K562 (cell line): ENCODE results near the gene HSF5. TPM values are rescaled to one million over a fixed set of nuclear protein-coding genes. Genes with fewer than 3 reads are reported as not detected.
A peak's percentile ranks its signal among the peaks of the same experiment; 100 is the strongest.

Experiments used
- CHAMP1 ChIP-seq: fragments of 450-650 bp; IDR thresholded peaks from 2 replicates; pipeline ENCODE4 v1.6.1; 2016; ENCODE audit warnings: mild to moderate bottlenecking
- E2F5 ChIP-seq: sonication (generic); formaldehyde crosslinking; IDR thresholded peaks from 2 replicates; pipeline ENCODE4 v1.8.0; 2022; ENCODE audit warnings: mild to moderate bottlenecking, missing genetic modification reagents
- ELF1 ChIP-seq: fragments of 200-800 bp; sonication (Bioruptor generic); IDR thresholded peaks from 2 replicates; pipeline ENCODE4 v1.6.1; 2016; ENCODE audit warnings: missing genetic modification characterization, missing compliant biosample characterization
- ESRRB ChIP-seq: fragments of 250-450 bp; sonication (Bioruptor Pico); IDR thresholded peaks from 2 replicates; pipeline ENCODE4 v1.5.0; 2020; ENCODE audit warnings: mild to moderate bottlenecking, moderate library complexity, borderline replicate concordance
- ETV1 ChIP-seq: fragments of 450-650 bp; conservative IDR thresholded peaks from 2 replicates; pipeline ENCODE4 v1.6.1; 2016; ENCODE audit warnings: missing genetic modification characterization, control low read depth, low read depth, missing compliant biosample characterization
- FOXM1 ChIP-seq, 2 experiments: fragments of 450-650 bp in 1 of 2; sonication (generic) in 1 of 2; formaldehyde crosslinking in 1 of 2; IDR thresholded peaks; 2 replicates each; pipeline versions ENCODE4 v1.6.1 to v1.9.0; 2017 to 2022; ENCODE audit warnings: low read depth in 2 of 2, mild to moderate bottlenecking in 2 of 2, missing genetic modification reagents in 1 of 2, moderate library complexity in 1 of 2
- HCFC1 ChIP-seq: IDR thresholded peaks from 2 replicates; pipeline ENCODE4 v1.6.1; 2012; ENCODE audit warnings: low read depth, low read length, improper control_type of control experiment
- MEF2D ChIP-seq: conservative IDR thresholded peaks from 2 replicates; pipeline ENCODE4 v1.6.1; 2016; ENCODE audit warnings: low read depth, missing genetic modification characterization, missing compliant biosample characterization
- MXI1 ChIP-seq: IDR thresholded peaks from 2 replicates; pipeline ENCODE4 v1.6.1; 2011; ENCODE audit warnings: low read depth, mild to moderate bottlenecking, improper control_type of control experiment, low read length
- NCOA6 ChIP-seq: fragments of 450-650 bp; IDR thresholded peaks from 2 replicates; pipeline ENCODE4 v1.6.1; 2017; ENCODE audit warnings: mild to moderate bottlenecking
- NFATC3 ChIP-seq: fragments of 450-650 bp; IDR thresholded peaks from 2 replicates; pipeline ENCODE4 v1.6.1; 2017; ENCODE audit warnings: mild to moderate bottlenecking
- PTBP1 ChIP-seq: fragments of 200-400 bp; formaldehyde crosslinking; IDR thresholded peaks from 2 replicates; pipeline ENCODE4 v1.6.1; 2017; ENCODE audit warnings: low read depth, low read length
- RHOXF2B ChIP-seq: fragments of 250-450 bp; sonication (Bioruptor Pico); conservative IDR thresholded peaks from 2 replicates; pipeline ENCODE4 v1.5.1; 2021
- SIN3A ChIP-seq, 2 experiments: fragments of 150-350 bp in 1 of 2; IDR thresholded peaks; 2 replicates each; pipeline ENCODE4 v1.6.1; 2011 to 2016; ENCODE audit warnings: borderline replicate concordance in 2 of 2, low read depth in 2 of 2, low read length in 2 of 2, mild to moderate bottlenecking in 2 of 2, moderate library complexity in 2 of 2; ENCODE audit not compliant: control insufficient read depth in 1 of 2
- UBTF ChIP-seq, 2 experiments: IDR thresholded peaks; 2 replicates each; pipeline ENCODE4 v1.6.1; 2012; ENCODE audit warnings: improper control_type of control experiment in 2 of 2, low read depth in 2 of 2, low read length in 2 of 2, borderline replicate concordance in 1 of 2
- ZKSCAN1 ChIP-seq: fragments of 150-350 bp; IDR thresholded peaks from 2 replicates; pipeline ENCODE4 v1.6.1; 2016; ENCODE audit warnings: low read depth, low read length
- ZMIZ1 ChIP-seq, 2 experiments: fragments of 150-350 bp in 1 of 2; IDR thresholded peaks; 2 replicates each; pipeline ENCODE4 v1.6.1; 2012 to 2016; ENCODE audit warnings: low read depth in 2 of 2, low read length in 2 of 2, mild to moderate bottlenecking in 1 of 2, moderate library complexity in 1 of 2
- ZNF431 ChIP-seq: sonication (generic); formaldehyde crosslinking; IDR thresholded peaks from 2 replicates; pipeline ENCODE4 v1.8.0; 2022; ENCODE audit warnings: mild to moderate bottlenecking, missing genetic modification reagents
- ZNF507 ChIP-seq: conservative IDR thresholded peaks from 2 replicates; pipeline ENCODE4 v1.6.1; 2017; ENCODE audit warnings: missing genetic modification characterization, missing compliant biosample characterization
- ZNF551 ChIP-seq: fragments of 250-450 bp; sonication (Bioruptor Pico); IDR thresholded peaks from 2 replicates; pipeline ENCODE4 v1.5.0; 2021; ENCODE audit warnings: mild to moderate bottlenecking, moderate library complexity
- ZNF778 ChIP-seq: fragments of 450-650 bp; formaldehyde crosslinking; IDR thresholded peaks from 2 replicates; pipeline ENCODE4 v1.4.0; 2020; ENCODE audit warnings: mild to moderate bottlenecking, moderate library complexity
- polyA plus RNA-seq, 8 experiments: library from polyadenylated mRNA; depleted of rRNA in 4 of 8; stranded (reverse) in 5 of 8; unstranded in 3 of 8; fragments of >200 nt; fragmentation: Nextera tagmentation in 2 of 8; fragmentation: Illumina TruSeq in 1 of 8; extraction: Ambion mirVana in 2 of 8; extraction: Trizol in 1 of 8; gene quantifications; 2 replicates each; pipeline versions ENCODE4 v1.2.1 to v1.2.3, GENCODE V29; 2011 to 2014; ENCODE audit warnings: inconsistent platforms in 1 of 8, missing spikeins in 1 of 8
- total RNA-seq, 7 experiments: library from RNA; depleted of rRNA in 6 of 7; stranded (reverse); fragments of >200 nt in 6 of 7; fragmentation: Illumina TruSeq in 2 of 7; extraction: Trizol in 2 of 7; gene quantifications; 2 replicates each; pipeline versions ENCODE4 v1.2.1 to v1.2.3, GENCODE V29; 2011 to 2021; ENCODE audit warnings: low replicate concordance in 1 of 7

HSF5 gene
- total and polyA plus RNA-seq, 9 of the 15 experiments (the other 6 are each of a cell fraction or from before 2014, with no cell fraction given), result 0.04 TPM; not detected in 8

- no peak for TF ChIP-seq MEF2D (tag)
- TF ChIP-seq PTBP1, result no peak
- TF ChIP-seq HCFC1, result no peak
- TF ChIP-seq CHAMP1, result no peak
- TF ChIP-seq MXI1, result no peak
- TF ChIP-seq ZNF507 (tag), result no peak
- TF ChIP-seq NCOA6, result no peak
- no peak for TF ChIP-seq UBTF (IDR thresholded peaks at IDR 0.05; ENCODE audit: borderline replicate concordance in 1 of 2, low read depth in 2 of 2, low read length in 2 of 2)
- TF ChIP-seq ZNF778, result no peak
- TF ChIP-seq FOXM1 (IDR thresholded peaks at IDR 0.05; ENCODE audit: low read depth), result no peak
- no peak for TF ChIP-seq FOXM1 (CRISPR knock-in tag; IDR thresholded peaks at IDR 0.05; ENCODE audit: low read depth)
- no peak for TF ChIP-seq ETV1
- TF ChIP-seq NFATC3, result no peak
- no peak for TF ChIP-seq ZMIZ1 (IDR thresholded peaks at IDR 0.05; ENCODE audit: low read depth in 2 of 2, low read length in 2 of 2)
- no peak for TF ChIP-seq ZNF551 (CRISPR knock-in tag)
- TF ChIP-seq SIN3A (IDR thresholded peaks at IDR 0.05; ENCODE audit: borderline replicate concordance in 2 of 2, control insufficient read depth in 1 of 2, low read depth in 2 of 2, low read length in 2 of 2), result no peak
- no peak for TF ChIP-seq RHOXF2B
- no peak for TF ChIP-seq ESRRB (CRISPR knock-in tag)
- TF ChIP-seq ZNF431, result no peak
- no peak for TF ChIP-seq ZKSCAN1
- TF ChIP-seq E2F5 (CRISPR knock-in tag), result no peak
- TF ChIP-seq ELF1, result 0 out of 2 replicates have a peak, but pooled peaks have one; percentile 23
Measured at GRCh38 chr17:58413684-58414083, 74.5 kb downstream of the HSF5 start (continued).
